ENCODE measurements around the gene MORN2. TPM values are rescaled to one million over a fixed set of nuclear protein-coding genes. Genes with fewer than 3 reads are reported as not detected.
"Not testable (repeated sequence)": the region's sequence is repeated elsewhere in the genome, so short reads cannot be mapped to it uniquely, and the experiment has no call there.

MORN2 gene
- 6.7 and 8.0 TPM in 2 replicates for total RNA-seq (2021)
- long read RNA-seq, partial matches to known transcripts = 0 of 3 reads
- long read RNA-seq, other reads (novel, unspliced or antisense) = 0 of 3 reads

GRCh38 chr2:38875576-38876367 lies at the start of gene MORN2, which contains the start of gene DHX57:
MORN2 (plus strand) TSS chr2:38875976.
DHX57 (minus strand) TSS chr2:38875934; CDS start chr2:38868405, 7,529 bp downstream.
- no peak within 1 kb of the TSS for H3K27ac ChIP-seq (ENCODE audit: insufficient read length, low read depth, low read length)
- peak within 1 kb of the TSS; percentile 25 for H3K9ac ChIP-seq (ENCODE audit: extremely low read depth, insufficient read length, low read length)
- H3K56ac ChIP-seq (ENCODE audit: insufficient read length, low read depth, low read length) = no peak within 1 kb of the TSS
- no peak within 1 kb of the TSS for H4K5ac ChIP-seq (ENCODE audit: insufficient read length, low read depth, low read length)
- H3K79me2 ChIP-seq (ENCODE audit: insufficient read depth, low read length) = peaks cover 2% of the 10 kb centered on the region; the same call in 1 of the 2 replicates
- H2BK120ac ChIP-seq (ENCODE audit: low read depth, low read length, poor library complexity, severe bottlenecking) = no peak within 1 kb of the TSS
- no peak within 1 kb of the TSS for H4K91ac ChIP-seq (ENCODE audit: insufficient read length, low read depth, low read length)
- no peak for TF ChIP-seq CTCF (conservative IDR thresholded peaks at IDR 0.05)
- H3T11ph ChIP-seq (ENCODE audit: low read length) = no peak within 1 kb of the TSS
- Mint-ChIP-seq H3K36me3 (ENCODE audit: insufficient read depth in 1 of 3, low read depth in 3 of 3) (peaks cover 2 to 15% (median 11%) of the 10 kb centered on the region in 3 experiments; a peak in 6 of 7 replicates), H3K9me3 (peaks cover 0 to 10% of the 10 kb centered on the region in 2 experiments; a peak in 3 of 5 replicates), H3K4me3 (peak within 1 kb of the TSS; percentile 96 to 99), H3K4me1 (peaks cover 15 to 17% of the 10 kb centered on the region in 2 experiments), H3K27ac (peak within 1 kb of the TSS; percentile 37 to 97 (median 92)), H3K27me3 (ENCODE audit: low read depth) (no peaks in the 10 kb centered on the region)
- no peak within 1 kb of the TSS for H2BK12ac ChIP-seq (ENCODE audit: insufficient read length, low read depth, low read length)
- no peak within 1 kb of the TSS for H3K18ac ChIP-seq (ENCODE audit: insufficient read length, low read depth, low read length)
- H3K14ac ChIP-seq (ENCODE audit: insufficient read depth, low read length) = peak within 1 kb of the TSS; percentile 40
- no peaks in the 10 kb centered on the region for H3K9me3 ChIP-seq (ENCODE audit: control insufficient read depth, low read depth, low read length)
- H3K79me1 ChIP-seq (ENCODE audit: insufficient read depth, low read depth, low read length, poor library complexity, severe bottlenecking) = no peaks in the 10 kb centered on the region
- H3K23me2 ChIP-seq (ENCODE audit: insufficient read length, low read depth, low read length, poor library complexity, severe bottlenecking) = peaks cover 13% of the 10 kb centered on the region
- no peaks in the 10 kb centered on the region for H3K27me3 ChIP-seq (ENCODE audit: insufficient read depth, low read length)
- H2BK15ac ChIP-seq (ENCODE audit: low read depth, low read length) = no peak within 1 kb of the TSS
- H2BK5ac ChIP-seq (ENCODE audit: insufficient read length, low read length) = no peak within 1 kb of the TSS
- peaks cover 2% of the 10 kb centered on the region for H4K20me1 ChIP-seq (ENCODE audit: control insufficient read depth, insufficient read depth, insufficient read length)
- no peak within 1 kb of the TSS for H2BK20ac ChIP-seq (ENCODE audit: low read depth, low read length, poor library complexity, severe bottlenecking)
- DNase-seq = peak; percentile 93
- H3K4me1 ChIP-seq (ENCODE audit: insufficient read depth, low read length) = no peaks in the 10 kb centered on the region
- no peak within 1 kb of the TSS for H3K4ac ChIP-seq (ENCODE audit: low read depth, low read length)
- H2AK5ac ChIP-seq (ENCODE audit: insufficient read length, low read length) = no peak within 1 kb of the TSS
- H3K23ac ChIP-seq (ENCODE audit: insufficient read length, low read depth, low read length) = no peak within 1 kb of the TSS
- H4K8ac ChIP-seq (replicated peaks; ENCODE audit: insufficient read length, low read depth, low read length) = no peak within 1 kb of the TSS
- H2AFZ ChIP-seq (ENCODE audit: low read length) = peak within 1 kb of the TSS; percentile 46
- H3K4me2 ChIP-seq (ENCODE audit: insufficient read depth, insufficient read length, low read length) = peak within 1 kb of the TSS; percentile 78
- no CpG with 5 or more reads among the region's 52 CpGs for WGBS (ENCODE audit: extremely low coverage, insufficient read length, low lambda C conversion rate)

- H3K9ac ChIP-seq (ENCODE audit: extremely low read depth, insufficient read length, low read length); H3K79me2 ChIP-seq (ENCODE audit: insufficient read depth, low read length); H3K9me3 ChIP-seq (ENCODE audit: control insufficient read depth, low read depth, low read length); H4K8ac ChIP-seq (replicated peaks; ENCODE audit: insufficient read length, low read depth, low read length); H2AK5ac ChIP-seq (ENCODE audit: insufficient read length, low read length); H2BK12ac ChIP-seq (ENCODE audit: insufficient read length, low read depth, low read length); H2BK5ac ChIP-seq (ENCODE audit: insufficient read length, low read length); H3K4me2 ChIP-seq (ENCODE audit: insufficient read depth, insufficient read length, low read length); H2BK20ac ChIP-seq (ENCODE audit: low read depth, low read length, poor library complexity, severe bottlenecking); H3K23ac ChIP-seq (ENCODE audit: insufficient read length, low read depth, low read length); H3K14ac ChIP-seq (ENCODE audit: insufficient read depth, low read length); H3K4me1 Mint-ChIP-seq; H3K18ac ChIP-seq (ENCODE audit: insufficient read length, low read depth, low read length); H3K56ac ChIP-seq (ENCODE audit: insufficient read length, low read depth, low read length); H2BK120ac ChIP-seq (ENCODE audit: low read depth, low read length, poor library complexity, severe bottlenecking); H4K91ac ChIP-seq (ENCODE audit: insufficient read length, low read depth, low read length); H3K27me3 Mint-ChIP-seq (ENCODE audit: low read depth); H3K27ac ChIP-seq (ENCODE audit: insufficient read length, low read depth, low read length); H4K20me1 ChIP-seq (ENCODE audit: control insufficient read depth, insufficient read depth, insufficient read length); H3K23me2 ChIP-seq (ENCODE audit: insufficient read length, low read depth, low read length, poor library complexity, severe bottlenecking); H3K4ac ChIP-seq (ENCODE audit: low read depth, low read length); H2AFZ ChIP-seq (ENCODE audit: low read length); H3K79me1 ChIP-seq (ENCODE audit: insufficient read depth, low read depth, low read length, poor library complexity, severe bottlenecking); H3T11ph ChIP-seq (ENCODE audit: low read length); H3K4me3 Mint-ChIP-seq; H3K27me3 ChIP-seq (ENCODE audit: insufficient read depth, low read length); H4K5ac ChIP-seq (ENCODE audit: insufficient read length, low read depth, low read length); H2BK15ac ChIP-seq (ENCODE audit: low read depth, low read length); H3K9me3 Mint-ChIP-seq; H3K4me1 ChIP-seq (ENCODE audit: insufficient read depth, low read length): not testable (repeated sequence)
- H3K27ac Mint-ChIP-seq = peak overlapping the region; percentile 18 to 96 (median 73); a peak in 6 of 7 replicates
- peak; percentile 25 for DNase-seq
- peaks cover 7 to 44% (median 29%) of the 10 kb centered on the region in 3 experiments; a peak in 6 of 7 replicates for H3K36me3 Mint-ChIP-seq (ENCODE audit: insufficient read depth in 1 of 3, low read depth in 3 of 3)
- no CpG with 5 or more reads among the region's 10 CpGs for WGBS (ENCODE audit: extremely low coverage, insufficient read length, low lambda C conversion rate)
Observed at GRCh38 chr2:38827539-38828145, 48.1 kb upstream of the MORN2 start.
